Fibroblast of pulmonary artery (primary cell): ENCODE results near the gene ZNF396.

Source experiments
- DNase-seq: peaks from one replicate; pipeline ENCODE4 v3.0.0-alpha.2; 2010; ENCODE audit warnings: low read depth
- H3K4me3 ChIP-seq: replicated peaks from 2 replicates; pipeline ENCODE4 v1.5.1; 2011; ENCODE audit warnings: low read depth, mild to moderate bottlenecking, control low read depth, low read length, moderate library complexity
- CTCF ChIP-seq: IDR thresholded peaks from 2 replicates; pipeline ENCODE4 v1.5.1; 2011; ENCODE audit warnings: mild to moderate bottlenecking, control low read depth, low read length, inconsistent platforms; ENCODE audit errors: missing control alignments

ZNF396 gene

GRCh38 chr18:35397976-35398375 is 20.8 kb upstream of the ZNF396 start:
- no peak overlapping the region for H3K4me3 ChIP-seq
- no peak for TF ChIP-seq CTCF
- DNase-seq = no peak

GRCh38 chr18:35393716-35394115 is 16.6 kb upstream of the ZNF396 start:
- H3K4me3 ChIP-seq = no peak overlapping the region
- TF ChIP-seq CTCF = no peak
- DNase-seq = no peak

- no peak for TF ChIP-seq CTCF
These were observed 15.2 kb upstream of the ZNF396 start for GRCh38 chr18:35392375-35392774.

GRCh38 chr18:35390951-35391700 is 14.0 kb upstream of the ZNF396 start:
- no peak overlapping the region for H3K4me3 ChIP-seq
- DNase-seq = no peak
- TF ChIP-seq CTCF = no peak

More at GRCh38 chr18:35392375-35392774, 15.2 kb upstream of the ZNF396 start:
- no peak overlapping the region for H3K4me3 ChIP-seq
- no peak for DNase-seq

- H3K4me3 ChIP-seq = no peak overlapping the region
- DNase-seq = peak; percentile 64
- TF ChIP-seq CTCF = no peak
These were observed 12.0 kb upstream of the ZNF396 start for GRCh38 chr18:35389095-35389618.

- peak; percentile 22 for DNase-seq
- no peak overlapping the region for H3K4me3 ChIP-seq
- TF ChIP-seq CTCF = peak; percentile 19
These were observed 10.0 kb upstream of the ZNF396 start for GRCh38 chr18:35387152-35387571.
